Activated CD8-positive, alpha-beta memory T cell treated with anti-CD3 and anti-CD28 coated beads, Interleukin-2, amount 50 U/mL, for 24 hours (primary cell): ENCODE results near the gene RNASE4.

Experiments used
- DNase-seq: peaks from one replicate; pipeline ENCODE4 v3.0.0-alpha.2; 2020; ENCODE audit errors: extremely low read depth

RNASE4 gene

DNA sequence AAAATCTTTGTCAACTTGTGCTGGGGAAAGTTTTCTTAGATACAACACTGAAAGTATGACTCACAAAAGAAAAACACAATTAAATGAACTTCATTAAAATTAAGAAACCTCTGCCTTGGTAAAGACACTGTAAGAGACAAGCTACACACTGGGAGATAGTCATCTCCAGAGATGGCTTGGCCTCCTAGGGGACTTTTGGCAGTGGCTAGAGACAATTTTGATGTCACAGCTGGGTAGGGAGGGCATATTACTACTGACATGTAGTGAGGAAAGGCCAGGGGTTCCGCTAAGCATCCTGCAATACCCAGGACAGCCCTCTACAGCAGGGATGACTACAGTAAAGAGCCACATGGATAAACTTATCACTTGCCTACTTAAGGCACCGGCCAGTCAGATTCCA lies 8.7 kb upstream of the RNASE4 start:
- DNase-seq: no peak

GRCh38 chr14:20676072-20676471 lies 8.3 kb upstream of the RNASE4 start:
- no peak for DNase-seq

- DNase-seq: no peak
Measured at GRCh38 chr14:20679907-20680306, 4.5 kb upstream of the RNASE4 start.

DNA sequence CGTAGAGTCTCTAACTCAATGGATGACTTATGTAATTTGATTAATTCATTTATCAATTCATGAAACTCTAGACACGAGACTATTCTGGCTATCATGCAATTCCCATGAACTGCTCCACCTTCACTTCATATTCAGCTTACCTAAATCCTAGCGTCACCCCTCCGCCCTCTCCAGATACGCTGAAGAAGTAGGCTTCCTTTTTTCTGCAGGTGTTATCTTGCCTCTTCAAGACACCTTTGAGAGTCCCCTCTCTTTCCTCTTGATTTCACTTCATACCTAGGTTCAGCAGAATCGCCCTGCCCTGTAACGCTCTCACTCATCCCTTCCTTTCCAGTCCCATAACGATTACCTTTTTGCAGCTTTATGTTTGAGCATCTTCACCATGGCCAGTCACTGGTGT lies 4.0 kb upstream of the RNASE4 start:
- no peak for DNase-seq

- DNase-seq: no peak
Measured at GRCh38 chr14:20680843-20681347, 3.5 kb upstream of the RNASE4 start.

GRCh38 chr14:20681348-20682126 lies 2.8 kb upstream of the RNASE4 start:
- peak; percentile 81 for DNase-seq

GRCh38 chr14:20682127-20682434 lies 2.3 kb upstream of the RNASE4 start:
- DNase-seq: no peak

- peak; percentile 36 for DNase-seq
Measured at GRCh38 chr14:20682435-20683124, 1.8 kb upstream of the RNASE4 start.

GRCh38 chr14:20683125-20683890 lies 1.1 kb upstream of the RNASE4 start:
- DNase-seq: peak; percentile 67

GRCh38 chr14:20684662-20685456 lies 499 bp downstream of the RNASE4 start:
- DNase-seq: no peak

DNA sequence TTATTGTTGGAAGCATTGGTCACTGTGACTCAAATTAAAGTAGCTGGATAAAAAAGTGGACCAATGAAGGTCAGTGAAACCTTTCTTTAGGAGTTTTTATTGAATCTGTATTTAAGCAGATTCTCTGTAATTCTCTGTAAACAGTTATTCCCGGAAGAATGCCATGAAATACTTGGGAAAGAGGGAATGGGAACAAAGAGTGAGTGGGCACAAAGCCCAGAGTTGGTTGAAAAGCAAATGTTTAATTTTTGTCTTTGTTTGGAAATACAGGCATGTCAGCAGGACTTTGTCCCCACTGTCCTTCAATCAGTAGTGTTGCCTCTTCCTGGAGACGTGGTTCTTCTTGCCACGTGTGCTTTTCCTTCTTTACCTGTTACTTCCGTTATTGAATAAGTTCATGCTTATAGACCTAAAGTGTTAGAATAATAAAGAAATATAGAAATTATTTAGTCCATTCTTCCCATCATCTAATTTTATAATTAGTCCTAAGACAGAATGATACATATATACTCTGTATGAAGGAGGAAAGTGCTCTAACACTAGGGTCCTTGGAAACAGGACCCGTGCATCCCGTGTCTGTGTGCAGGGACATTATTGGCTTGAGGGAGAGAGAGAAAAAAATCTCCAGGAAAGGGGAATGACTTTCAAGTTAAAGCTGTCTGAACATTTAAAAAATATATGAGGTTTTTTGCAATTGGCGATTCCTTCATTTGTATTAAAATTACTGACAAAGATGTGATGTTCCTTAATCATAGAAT lies 2.2 kb downstream of the RNASE4 start:
- no peak for DNase-seq

GRCh38 chr14:20687362-20688166 lies 3.2 kb downstream of the RNASE4 start:
- DNase-seq: no peak

GRCh38 chr14:20688167-20688839 lies 3.9 kb downstream of the RNASE4 start, which contains the start of gene ANG:
Gene ANG, plus strand, starts transcription at chr14:20688764. Its CDS starts 4,801 bp downstream, at chr14:20693565.
- no peak for DNase-seq

- DNase-seq: no peak
Measured at GRCh38 chr14:20690848-20691640, 6.7 kb downstream of the RNASE4 start.

- no peak for DNase-seq
Measured at GRCh38 chr14:20692116-20692751, 7.9 kb downstream of the RNASE4 start.

- no peak for DNase-seq
Measured at GRCh38 chr14:20696764-20697163, 12.4 kb downstream of the RNASE4 start.

- DNase-seq: peak; percentile 12
Measured at GRCh38 chr14:20697273-20698017, 13.1 kb downstream of the RNASE4 start.

GRCh38 chr14:20698018-20698329 lies 13.6 kb downstream of the RNASE4 start:
- no peak for DNase-seq
